Measurements from ENCODE around the gene AOC3. TPM values are rescaled to one million over a fixed set of nuclear protein-coding genes. Genes with fewer than 3 reads are reported as not detected.
A peak's percentile ranks its signal among the peaks of the same experiment; 100 is the strongest.

The AOC3 gene
- total and polyA plus RNA-seq, 2 of the 13 experiments (the other 11 are each of a cell fraction or from before 2014, with no cell fraction given), result 8.7 to 51.7 TPM

DNA sequence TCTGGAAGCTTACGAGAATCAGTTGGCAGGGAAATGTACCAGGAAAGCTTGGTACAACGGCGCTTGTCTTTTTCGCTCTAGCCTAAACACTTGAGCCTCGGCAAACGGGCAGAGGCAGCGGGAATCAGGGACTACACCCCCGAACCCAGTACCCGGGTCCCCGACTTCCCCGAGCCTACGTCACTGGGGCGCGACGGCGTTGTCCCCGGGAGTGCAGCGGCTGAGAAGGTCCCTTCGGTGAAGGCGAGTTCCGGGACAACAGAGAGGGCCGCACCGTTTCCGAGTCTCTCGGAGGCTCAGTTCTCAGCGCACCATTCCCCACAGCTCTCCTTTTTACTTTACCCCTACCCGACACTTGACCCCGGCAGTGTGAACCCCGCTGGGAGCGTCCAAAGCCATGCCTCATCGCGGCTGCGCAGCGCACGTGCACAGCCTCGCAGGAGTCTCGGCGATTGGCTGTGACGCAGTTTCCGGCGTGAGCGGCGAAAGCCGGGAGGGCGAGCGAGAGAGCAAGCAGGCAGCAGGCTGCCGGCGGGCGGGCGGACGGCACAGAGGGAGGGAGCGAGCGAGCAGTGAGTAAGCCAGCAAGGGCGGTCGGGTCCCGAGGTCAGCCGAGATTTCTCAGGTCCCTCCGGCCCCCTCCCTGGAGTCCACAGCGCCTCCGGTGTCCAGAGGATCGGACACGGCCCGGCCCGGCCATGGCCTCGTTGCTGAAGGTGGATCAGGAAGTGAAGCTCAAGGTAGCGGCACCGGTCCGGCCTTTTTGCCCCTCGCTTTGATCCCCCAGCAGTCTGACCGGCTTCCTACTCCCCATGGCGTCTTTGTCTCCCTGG is 17.8 kb upstream of the AOC3 start, which contains the start of gene PSME3 (continued):
- TF ChIP-seq ZNF614 (CRISPR knock-in tag; IDR thresholded peaks at IDR 0.05; ENCODE audit: borderline replicate concordance) (peak; percentile 93), ZNF749 (CRISPR knock-in tag; IDR thresholded peaks at IDR 0.05; ENCODE audit: borderline replicate concordance) (peak; percentile 71; the same call in 1 of the 2 replicates), GATAD2A (CRISPR knock-in tag; IDR thresholded peaks at IDR 0.05) (peak; percentile 66; the same call in 1 of the 2 replicates), GLI4 (CRISPR knock-in tag; IDR thresholded peaks at IDR 0.05; ENCODE audit: borderline replicate concordance) (peak; percentile 50; the same call in 1 of the 2 replicates), ZNF678 (CRISPR knock-in tag; IDR thresholded peaks at IDR 0.05) (peak; percentile 79), ZZZ3 (CRISPR knock-in tag; IDR thresholded peaks at IDR 0.05; ENCODE audit: borderline replicate concordance) (peak; percentile 92), ZMYM3 (CRISPR knock-in tag; IDR thresholded peaks at IDR 0.05) (peak; percentile 36; the same call in 1 of the 2 replicates), KLF12 (CRISPR knock-in tag; IDR thresholded peaks at IDR 0.05; ENCODE audit: borderline replicate concordance) (peak; percentile 77; the same call in 1 of the 2 replicates), ATF1 (CRISPR knock-in tag; IDR thresholded peaks at IDR 0.05) (peak; percentile 99), TAF15 (IDR thresholded peaks at IDR 0.05; ENCODE audit: low read depth, low read length, poor library complexity, severe bottlenecking) (peak; percentile 92), IRX3 (CRISPR knock-in tag; IDR thresholded peaks at IDR 0.05; ENCODE audit: borderline replicate concordance, low read depth) (no peak), MYC (CRISPR knock-in tag; IDR thresholded peaks at IDR 0.05; ENCODE audit: borderline replicate concordance) (peak; percentile 100), ZKSCAN1 (IDR thresholded peaks at IDR 0.05; ENCODE audit: low read length) (peak; percentile 34; the same call in 1 of the 2 replicates), ZNF510 (CRISPR knock-in tag; IDR thresholded peaks at IDR 0.05; ENCODE audit: low read depth) (peak; percentile 99), ZNF34 (CRISPR knock-in tag; IDR thresholded peaks at IDR 0.05; ENCODE audit: borderline replicate concordance) (peak; percentile 93), TARDBP (CRISPR knock-in tag; IDR thresholded peaks at IDR 0.05) (peak; percentile 84)
- TF ChIP-seq, protein P1, sequence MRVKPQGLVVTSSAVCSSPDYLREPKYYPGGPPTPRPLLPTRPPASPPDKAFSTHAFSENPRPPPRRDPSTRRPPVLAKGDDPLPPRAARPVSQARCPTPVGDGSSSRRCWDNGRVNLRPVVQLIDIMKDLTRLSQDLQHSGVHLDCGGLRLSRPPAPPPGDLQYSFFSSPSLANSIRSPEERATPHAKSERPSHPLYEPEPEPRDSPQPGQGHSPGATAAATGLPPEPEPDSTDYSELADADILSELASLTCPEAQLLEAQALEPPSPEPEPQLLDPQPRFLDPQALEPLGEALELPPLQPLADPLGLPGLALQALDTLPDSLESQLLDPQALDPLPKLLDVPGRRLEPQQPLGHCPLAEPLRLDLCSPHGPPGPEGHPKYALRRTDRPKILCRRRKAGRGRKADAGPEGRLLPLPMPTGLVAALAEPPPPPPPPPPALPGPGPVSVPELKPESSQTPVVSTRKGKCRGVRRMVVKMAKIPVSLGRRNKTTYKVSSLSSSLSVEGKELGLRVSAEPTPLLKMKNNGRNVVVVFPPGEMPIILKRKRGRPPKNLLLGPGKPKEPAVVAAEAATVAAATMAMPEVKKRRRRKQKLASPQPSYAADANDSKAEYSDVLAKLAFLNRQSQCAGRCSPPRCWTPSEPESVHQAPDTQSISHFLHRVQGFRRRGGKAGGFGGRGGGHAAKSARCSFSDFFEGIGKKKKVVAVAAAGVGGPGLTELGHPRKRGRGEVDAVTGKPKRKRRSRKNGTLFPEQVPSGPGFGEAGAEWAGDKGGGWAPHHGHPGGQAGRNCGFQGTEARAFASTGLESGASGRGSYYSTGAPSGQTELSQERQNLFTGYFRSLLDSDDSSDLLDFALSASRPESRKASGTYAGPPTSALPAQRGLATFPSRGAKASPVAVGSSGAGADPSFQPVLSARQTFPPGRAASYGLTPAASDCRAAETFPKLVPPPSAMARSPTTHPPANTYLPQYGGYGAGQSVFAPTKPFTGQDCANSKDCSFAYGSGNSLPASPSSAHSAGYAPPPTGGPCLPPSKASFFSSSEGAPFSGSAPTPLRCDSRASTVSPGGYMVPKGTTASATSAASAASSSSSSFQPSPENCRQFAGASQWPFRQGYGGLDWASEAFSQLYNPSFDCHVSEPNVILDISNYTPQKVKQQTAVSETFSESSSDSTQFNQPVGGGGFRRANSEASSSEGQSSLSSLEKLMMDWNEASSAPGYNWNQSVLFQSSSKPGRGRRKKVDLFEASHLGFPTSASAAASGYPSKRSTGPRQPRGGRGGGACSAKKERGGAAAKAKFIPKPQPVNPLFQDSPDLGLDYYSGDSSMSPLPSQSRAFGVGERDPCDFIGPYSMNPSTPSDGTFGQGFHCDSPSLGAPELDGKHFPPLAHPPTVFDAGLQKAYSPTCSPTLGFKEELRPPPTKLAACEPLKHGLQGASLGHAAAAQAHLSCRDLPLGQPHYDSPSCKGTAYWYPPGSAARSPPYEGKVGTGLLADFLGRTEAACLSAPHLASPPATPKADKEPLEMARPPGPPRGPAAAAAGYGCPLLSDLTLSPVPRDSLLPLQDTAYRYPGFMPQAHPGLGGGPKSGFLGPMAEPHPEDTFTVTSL (CRISPR knock-in tag; IDR thresholded peaks at IDR 0.05; ENCODE audit: borderline replicate concordance), result no peak; the same call in 1 of the 2 replicates
- TF ChIP-seq, protein P2, sequence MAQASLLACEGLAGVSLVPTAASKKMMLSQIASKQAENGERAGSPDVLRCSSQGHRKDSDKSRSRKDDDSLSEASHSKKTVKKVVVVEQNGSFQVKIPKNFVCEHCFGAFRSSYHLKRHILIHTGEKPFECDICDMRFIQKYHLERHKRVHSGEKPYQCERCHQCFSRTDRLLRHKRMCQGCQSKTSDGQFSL (CRISPR knock-in tag; IDR thresholded peaks at IDR 0.05), result no peak
- TF ChIP-seq, protein P3, sequence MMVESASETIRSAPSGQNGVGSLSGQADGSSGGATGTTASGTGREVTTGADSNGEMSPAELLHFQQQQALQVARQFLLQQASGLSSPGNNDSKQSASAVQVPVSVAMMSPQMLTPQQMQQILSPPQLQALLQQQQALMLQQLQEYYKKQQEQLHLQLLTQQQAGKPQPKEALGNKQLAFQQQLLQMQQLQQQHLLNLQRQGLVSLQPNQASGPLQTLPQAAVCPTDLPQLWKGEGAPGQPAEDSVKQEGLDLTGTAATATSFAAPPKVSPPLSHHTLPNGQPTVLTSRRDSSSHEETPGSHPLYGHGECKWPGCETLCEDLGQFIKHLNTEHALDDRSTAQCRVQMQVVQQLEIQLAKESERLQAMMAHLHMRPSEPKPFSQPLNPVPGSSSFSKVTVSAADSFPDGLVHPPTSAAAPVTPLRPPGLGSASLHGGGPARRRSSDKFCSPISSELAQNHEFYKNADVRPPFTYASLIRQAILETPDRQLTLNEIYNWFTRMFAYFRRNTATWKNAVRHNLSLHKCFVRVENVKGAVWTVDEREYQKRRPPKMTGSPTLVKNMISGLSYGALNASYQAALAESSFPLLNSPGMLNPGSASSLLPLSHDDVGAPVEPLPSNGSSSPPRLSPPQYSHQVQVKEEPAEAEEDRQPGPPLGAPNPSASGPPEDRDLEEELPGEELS (CRISPR knock-in tag; IDR thresholded peaks at IDR 0.05), result peak; percentile 72
- TF ChIP-seq, protein P4, sequence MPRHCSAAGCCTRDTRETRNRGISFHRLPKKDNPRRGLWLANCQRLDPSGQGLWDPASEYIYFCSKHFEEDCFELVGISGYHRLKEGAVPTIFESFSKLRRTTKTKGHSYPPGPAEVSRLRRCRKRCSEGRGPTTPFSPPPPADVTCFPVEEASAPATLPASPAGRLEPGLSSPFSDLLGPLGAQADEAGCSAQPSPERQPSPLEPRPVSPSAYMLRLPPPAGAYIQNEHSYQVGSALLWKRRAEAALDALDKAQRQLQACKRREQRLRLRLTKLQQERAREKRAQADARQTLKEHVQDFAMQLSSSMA (CRISPR knock-in tag; IDR thresholded peaks at IDR 0.05), result peak; percentile 96; the same call in 1 of the 2 replicates

All from HepG2 (cell line).